ENCODE results near the gene ANKRD50. TPM values are rescaled to one million over a fixed set of nuclear protein-coding genes. Genes with fewer than 3 reads are reported as not detected.

The ANKRD50 gene
- polyA plus RNA-seq, 3 donors = 32.1 to 37.4 (median 33.6) TPM

GRCh38 chr4:124641715-124642381, 70.7 kb downstream of the ANKRD50 start:
- DNase-seq = peak; percentile 41

DNA sequence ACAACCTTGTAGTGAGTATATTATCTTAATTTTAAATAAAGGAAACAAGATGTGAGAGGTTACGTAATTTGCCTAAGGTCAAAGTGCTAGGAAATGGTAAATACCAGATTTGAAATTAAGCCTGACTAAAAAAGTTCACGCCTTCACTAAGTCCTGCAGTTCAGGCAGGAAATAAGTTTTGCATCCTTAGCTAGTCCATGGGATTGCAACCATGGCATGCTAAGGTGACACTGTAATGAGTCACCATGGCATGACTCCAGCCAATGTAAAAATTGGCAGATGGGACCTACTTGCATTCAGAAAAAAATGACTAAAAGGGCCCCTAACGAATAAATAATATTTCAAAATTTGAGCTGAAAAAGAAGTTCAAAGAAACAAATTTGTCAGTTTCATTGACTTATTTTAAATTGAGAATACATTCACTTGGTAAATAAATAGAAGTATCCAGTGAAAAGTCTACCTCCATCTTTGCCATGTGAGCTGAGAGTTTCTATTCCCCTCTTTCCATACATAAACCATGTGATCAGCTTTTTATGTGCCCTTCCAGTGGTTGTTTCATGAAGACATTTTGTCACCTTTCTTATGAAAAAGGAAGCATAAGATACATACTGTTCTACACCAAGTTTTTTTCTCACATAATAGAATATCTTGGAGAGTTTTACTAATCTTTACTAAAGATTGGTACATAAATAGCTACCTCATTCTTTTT, 72.4 kb downstream of the ANKRD50 start:
- DNase-seq = no peak

- no peak for DNase-seq
These were observed 75.2 kb downstream of the ANKRD50 start for GRCh38 chr4:124637321-124637720.

GRCh38 chr4:124636788-124637187, 75.7 kb downstream of the ANKRD50 start:
- DNase-seq = no peak

DNA sequence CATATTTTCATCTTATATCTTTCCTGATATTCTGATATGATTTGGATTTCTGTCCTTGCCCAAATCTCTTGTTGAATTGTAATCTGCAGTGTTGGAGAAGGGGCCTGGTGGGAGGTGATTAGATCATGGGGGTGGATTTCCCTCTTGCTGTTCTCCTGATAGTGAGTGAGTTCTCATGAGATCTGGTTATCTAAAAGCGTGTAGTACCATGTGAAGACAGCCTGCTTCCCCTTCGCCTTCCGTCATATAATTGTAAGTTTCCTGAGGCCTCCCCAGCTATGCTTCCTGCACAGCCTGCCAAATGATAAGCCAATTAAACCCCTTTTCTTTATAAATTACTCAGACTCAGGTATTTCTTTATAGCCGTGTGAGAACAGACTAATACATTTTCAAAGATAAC, 77.2 kb downstream of the ANKRD50 start:
- DNase-seq = no peak

DNA sequence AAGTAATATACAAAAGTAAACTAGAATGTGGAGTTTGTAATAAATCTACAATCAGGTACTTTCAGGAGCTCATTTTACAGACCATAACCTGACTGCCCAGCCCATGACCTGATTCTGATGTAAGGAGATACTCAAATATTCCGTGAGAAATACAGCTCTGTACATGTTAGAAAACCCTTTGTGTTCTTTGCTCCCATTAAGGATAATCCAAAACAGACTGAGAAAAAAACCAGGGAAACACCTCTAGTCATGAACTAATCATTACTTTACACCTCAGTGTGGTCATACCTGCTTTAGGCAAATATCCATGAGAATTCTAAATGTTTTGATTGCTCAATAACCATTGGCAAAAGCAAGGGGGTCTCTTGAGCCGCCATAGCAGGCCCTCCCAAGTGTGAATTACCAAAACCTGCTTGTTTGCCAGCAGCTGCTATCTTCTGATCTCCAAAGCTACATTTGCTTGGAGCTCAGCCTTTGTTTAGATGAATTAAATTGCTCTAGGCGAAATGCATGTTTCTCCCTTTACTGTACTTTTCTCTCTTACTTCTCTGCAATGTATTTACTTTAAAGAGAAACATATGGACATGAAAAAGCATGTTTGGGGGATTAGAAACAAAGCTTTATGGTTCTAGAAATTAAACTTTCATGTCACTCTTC, 79.1 kb downstream of the ANKRD50 start:
- DNase-seq = no peak

DNA sequence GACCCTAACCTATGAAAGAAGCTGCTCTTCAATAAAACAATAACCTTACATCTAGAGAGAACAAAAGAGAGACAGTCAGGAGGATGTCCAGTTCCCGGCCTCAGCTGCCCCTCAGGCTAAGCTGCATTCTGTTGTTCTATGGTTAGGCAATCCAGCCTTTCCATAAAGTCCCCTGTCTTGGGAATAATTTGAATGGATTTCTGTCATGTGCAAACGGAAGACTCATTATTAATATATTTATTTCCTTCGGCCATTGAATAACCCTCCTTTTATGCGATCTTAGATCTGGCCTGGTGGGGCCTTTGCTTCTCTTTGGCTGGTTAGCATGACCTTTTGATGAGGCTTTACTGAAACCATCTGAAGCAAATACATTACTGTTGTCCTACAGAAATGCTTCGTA, 80.1 kb downstream of the ANKRD50 start:
- DNase-seq = no peak

DNA sequence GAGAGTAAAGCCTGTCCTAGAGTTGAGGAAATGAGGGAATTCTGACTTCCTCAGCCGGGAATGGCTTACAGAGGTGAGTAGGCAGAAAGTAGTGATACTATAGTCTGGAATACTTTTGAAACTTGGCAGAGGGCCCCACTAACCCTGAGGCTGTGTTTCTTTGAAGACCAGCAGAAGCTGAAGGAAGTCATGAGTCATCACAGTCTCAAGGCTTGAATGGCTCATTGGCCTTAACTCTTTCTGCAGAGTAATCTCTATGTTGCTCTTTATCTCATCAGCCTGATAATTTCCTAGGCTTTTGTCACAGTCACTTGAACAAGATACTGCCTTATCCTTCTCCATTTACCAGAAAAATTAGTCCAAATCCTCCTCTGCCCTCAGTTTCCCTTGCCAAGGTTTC, 80.8 kb downstream of the ANKRD50 start:
- peak; percentile 20 for DNase-seq

GRCh38 chr4:124629681-124630080, 82.9 kb downstream of the ANKRD50 start:
- no peak for DNase-seq

Data from renal pelvis (tissue), 4 donors.